A549 (cell line): ENCODE data around the gene LRRC31. TPM values are rescaled to one million over a fixed set of nuclear protein-coding genes. Genes with fewer than 3 reads are reported as not detected.

Experiments
- ATAC-seq, 2 experiments: fragments of 200-7000 bp in 1 of 2; fragments of >200 bp in 1 of 2; cut with Nextera tagmentation in 1 of 2; cut with Tn5 transposase in 1 of 2; 3 replicates each; pipeline versions ENCODE4 v1.8.0 to v1.9.1; 2018 to 2020; ENCODE audit warnings: mild to moderate bottlenecking in 1 of 2, moderate library complexity in 1 of 2
- CTCF ChIA-PET: fragments of 300-600 bp; sonication (Branson Sonifier 250); formaldehyde crosslinking; extraction: SDS; loops from one replicate; lab custom pipeline; 2021; ENCODE audit warnings: antibody characterized with exemption, inconsistent platforms; lab: Yijun Ruan, JAX
- POLR2A ChIA-PET: fragments of 350-600 bp; formaldehyde crosslinking; extraction: SDS; loops from one replicate; lab custom pipeline; 2021; ENCODE audit warnings: antibody characterized with exemption, inconsistent platforms; lab: Yijun Ruan, JAX
- DNase-seq, 2 experiments: peaks; one replicate each; pipeline versions ENCODE4 v3.0.0 to v3.0.0-alpha.2; 2011 to 2016; ENCODE audit warnings: low read depth in 1 of 2, low spot score in 1 of 2
- FAIRE-seq: peaks from 2 replicates; lab custom pipeline; 2011; peaks lifted over from hg19 to GRCh38; lab: Jason Lieb, UNC
- H3K27ac ChIP-seq, 2 experiments: fragments of >200 bp; sonication (Bioruptor Twin); formaldehyde crosslinking; 3 replicates each; pipeline ENCODE4 v1.5.1; 2016 to 2017
- H3K4me1 ChIP-seq: fragments of >200 bp; sonication (Bioruptor Twin); formaldehyde crosslinking; 3 replicates; pipeline ENCODE4 v1.6.1; 2016
- H3K4me2 ChIP-seq: fragments of >200 bp; sonication (Bioruptor Twin); formaldehyde crosslinking; 3 replicates; pipeline ENCODE4 v1.6.1; 2016
- H3K4me3 ChIP-seq: fragments of >200 bp; sonication (Bioruptor Twin); formaldehyde crosslinking; 3 replicates; pipeline ENCODE4 v1.5.1; 2016
- H3K9me3 ChIP-seq: fragments of >200 bp; sonication (Bioruptor Twin); formaldehyde crosslinking; 3 replicates; pipeline ENCODE4 v1.6.1; 2016
- EHMT2 ChIP-seq: fragments of 200-600 bp; sonication (generic); IDR thresholded peaks from 2 replicates; pipeline ENCODE4 v1.6.1; 2016; ENCODE audit warnings: antibody characterized with exemption, low read depth, mild to moderate bottlenecking, moderate library complexity
- HES2 ChIP-seq: fragments of >200 bp; sonication (Bioruptor Twin); formaldehyde crosslinking; IDR thresholded peaks from 2 replicates; pipeline ENCODE4 v1.6.1; 2016
- HOXA7 ChIP-seq: fragments of 250-450 bp; sonication (Bioruptor Pico); IDR thresholded peaks from 2 replicates; pipeline ENCODE4 v1.5.0; 2020; ENCODE audit warnings: mild to moderate bottlenecking, moderate library complexity
- HOXB5 ChIP-seq: fragments of 250-450 bp; sonication (Bioruptor Pico); IDR thresholded peaks from 2 replicates; pipeline ENCODE4 v1.5.0; 2020; ENCODE audit warnings: mild to moderate bottlenecking, moderate library complexity
- JUN ChIP-seq, 2 experiments: fragments of >200 bp; sonication (Bioruptor Twin); formaldehyde crosslinking; IDR thresholded peaks; 2 replicates in 1 of 2; 3 replicates in 1 of 2; pipeline ENCODE4 v1.6.1; 2016 to 2017
- JUNB ChIP-seq: fragments of >200 bp; sonication (Bioruptor Twin); formaldehyde crosslinking; IDR thresholded peaks from 2 replicates; pipeline ENCODE4 v1.6.1; 2016
- POLR2A ChIP-seq: IDR thresholded peaks from 2 replicates; pipeline ENCODE4 v1.6.1; 2012; ENCODE audit warnings: mild to moderate bottlenecking, low read length
- REST ChIP-seq: fragments of 200-600 bp; sonication (generic); IDR thresholded peaks from 2 replicates; pipeline ENCODE4 v1.6.1; 2016; ENCODE audit warnings: antibody characterized with exemption, mild to moderate bottlenecking, moderate library complexity
- SMC3 ChIP-seq: fragments of >200 bp; sonication (Bioruptor Twin); formaldehyde crosslinking; IDR thresholded peaks from 3 replicates; pipeline ENCODE4 v1.6.1; 2018; ENCODE audit warnings: inconsistent platforms
- TFCP2L1 ChIP-seq: fragments of 250-450 bp; sonication (Bioruptor Pico); IDR thresholded peaks from 2 replicates; pipeline ENCODE4 v1.5.0; 2021; ENCODE audit warnings: mild to moderate bottlenecking
- ZFP36 ChIP-seq: fragments of 450-650 bp; IDR thresholded peaks from 2 replicates; pipeline ENCODE4 v1.6.1; 2014; ENCODE audit warnings: borderline replicate concordance; ENCODE audit not compliant: partially characterized antibody
- ZNF302 ChIP-seq: fragments of 250-450 bp; sonication (Bioruptor Pico); IDR thresholded peaks from 2 replicates; pipeline ENCODE4 v1.9.0; 2021; ENCODE audit warnings: inconsistent platforms, mild to moderate bottlenecking, moderate library complexity
- polyA plus RNA-seq, 4 experiments: library from polyadenylated mRNA; depleted of rRNA in 3 of 4; stranded (reverse); fragments of >200 nt; fragmentation: RNase III in 1 of 4; extraction: RNeasy Plus Mini Kit Qiagen cat#74134 plus additional on column Dnase treatment in 1 of 4; gene quantifications; 2 replicates in 3 of 4; 3 replicates in 1 of 4; pipeline ENCODE4 v1.2.3, GENCODE V29; 2011 to 2017

Gene LRRC31
- polyA plus RNA-seq, 2 of the 4 experiments (the other 2 are of a cell fraction), result 0.04 to 0.27 TPM

GRCh38 chr3:169790219-169790618, 79.5 kb downstream of the LRRC31 start:
- ATAC-seq (no peak), DNase-seq (no peak)
- Histone ChIP-seq H3K4me3 (no peak overlapping the region), H3K4me2 (no peak overlapping the region), H3K9me3 (no peaks in the 10 kb centered on the region)
- no peak for TF ChIP-seq TFCP2L1 (CRISPR knock-in tag)
- TF ChIP-seq SMC3, result no peak
- TF ChIP-seq POLR2A, result no peak
- TF ChIP-seq JUN (IDR thresholded peaks at IDR 0.05), result no peak
- no peak for TF ChIP-seq ZFP36
- no peak for TF ChIP-seq JUNB
- TF ChIP-seq HOXB5 (CRISPR knock-in tag), result no peak
- TF ChIP-seq HES2, result no peak
- no peak for TF ChIP-seq REST
- no peak for TF ChIP-seq HOXA7 (CRISPR knock-in tag)
- TF ChIP-seq ZNF302 (CRISPR knock-in tag), result no peak
- TF ChIP-seq EHMT2, result no peak
- TF ChIP-seq, all 56 proteins: peak for 0
- FAIRE-seq, result no peak
- no peak overlapping the region for H3K27ac ChIP-seq
- POLR2A ChIA-PET, result interaction anchor here (0.5 kb wide), 1 partner anchor 19 kb away, joined by 4 read pairs; no protein-coding TSS in a partner anchor
- CTCF ChIA-PET, result interaction anchor here (1.3 to 1.4 kb wide), 2 partner anchors 10 to 27 kb away, joined by 3 to 4 read pairs; no protein-coding TSS in a partner anchor
- no peaks in the 10 kb centered on the region for H3K4me1 ChIP-seq

Other genes starting within 250 kb of the LRRC31 start
- gene MECOM, start 206.2 kb downstream of the LRRC31 start, polyA plus RNA-seq (2011; rRNA removed), result 0.24 and 0.27 TPM in 2 replicates
- gene MECOM, start 206.2 kb downstream of the LRRC31 start, polyA plus RNA-seq (2017; fragmentation: RNase III; extraction: RNeasy Plus Mini Kit Qiagen cat#74134 plus additional on column Dnase treatment), result not detected in 3 replicates
- 2.2 TPM in 1 of 2 replicates, not detected in the other for gene TERC, start 104.9 kb downstream of the LRRC31 start, polyA plus RNA-seq (2011; rRNA removed)
- gene TERC, start 104.9 kb downstream of the LRRC31 start, polyA plus RNA-seq (2017; fragmentation: RNase III; extraction: RNeasy Plus Mini Kit Qiagen cat#74134 plus additional on column Dnase treatment), result 0.25 TPM in 1 of 3 replicates, not detected in the others
- gene ACTRT3, start 100.4 kb downstream of the LRRC31 start, polyA plus RNA-seq (2011; rRNA removed), result 1.8 and 2.3 TPM in 2 replicates
- gene ACTRT3, start 100.4 kb downstream of the LRRC31 start, polyA plus RNA-seq (2017; fragmentation: RNase III; extraction: RNeasy Plus Mini Kit Qiagen cat#74134 plus additional on column Dnase treatment), result 2.8 to 4.4 TPM (median 3.3 TPM) in 3 replicates
- gene MYNN, start 96.5 kb downstream of the LRRC31 start, polyA plus RNA-seq (2011; rRNA removed), result 29.6 and 31.6 TPM in 2 replicates
- 12.0 to 12.8 TPM (median 12.2 TPM) in 3 replicates for gene MYNN, start 96.5 kb downstream of the LRRC31 start, polyA plus RNA-seq (2017; fragmentation: RNase III; extraction: RNeasy Plus Mini Kit Qiagen cat#74134 plus additional on column Dnase treatment)
- not detected in 2 replicates for gene LRRIQ4, start 57.1 kb downstream of the LRRC31 start, polyA plus RNA-seq (2011; rRNA removed)
- gene LRRIQ4, start 57.1 kb downstream of the LRRC31 start, polyA plus RNA-seq (2017; fragmentation: RNase III; extraction: RNeasy Plus Mini Kit Qiagen cat#74134 plus additional on column Dnase treatment), result not detected in 3 replicates
- gene LRRC34, start 57.0 kb downstream of the LRRC31 start, polyA plus RNA-seq (2011; rRNA removed), result not detected in 2 replicates
- gene LRRC34, start 57.0 kb downstream of the LRRC31 start, polyA plus RNA-seq (2017; fragmentation: RNase III; extraction: RNeasy Plus Mini Kit Qiagen cat#74134 plus additional on column Dnase treatment), result not detected in 3 replicates
- not detected in 2 replicates for gene SAMD7, start 41.6 kb upstream of the LRRC31 start, polyA plus RNA-seq (2011; rRNA removed)
- not detected in 3 replicates for gene SAMD7, start 41.6 kb upstream of the LRRC31 start, polyA plus RNA-seq (2017; fragmentation: RNase III; extraction: RNeasy Plus Mini Kit Qiagen cat#74134 plus additional on column Dnase treatment)
- 84.5 and 88.1 TPM in 2 replicates for gene SEC62, start 96.9 kb upstream of the LRRC31 start, polyA plus RNA-seq (2011; rRNA removed)
- 105 to 111 TPM (median 107 TPM) in 3 replicates for gene SEC62, start 96.9 kb upstream of the LRRC31 start, polyA plus RNA-seq (2017; fragmentation: RNase III; extraction: RNeasy Plus Mini Kit Qiagen cat#74134 plus additional on column Dnase treatment)
- 4.5 and 6.3 TPM in 2 replicates for gene GPR160, start 168.1 kb upstream of the LRRC31 start, polyA plus RNA-seq (2011; rRNA removed)
- 2.0 TPM in 3 replicates for gene GPR160, start 168.1 kb upstream of the LRRC31 start, polyA plus RNA-seq (2017; fragmentation: RNase III; extraction: RNeasy Plus Mini Kit Qiagen cat#74134 plus additional on column Dnase treatment)